ENCODE results near the gene CHCHD3.

DNA sequence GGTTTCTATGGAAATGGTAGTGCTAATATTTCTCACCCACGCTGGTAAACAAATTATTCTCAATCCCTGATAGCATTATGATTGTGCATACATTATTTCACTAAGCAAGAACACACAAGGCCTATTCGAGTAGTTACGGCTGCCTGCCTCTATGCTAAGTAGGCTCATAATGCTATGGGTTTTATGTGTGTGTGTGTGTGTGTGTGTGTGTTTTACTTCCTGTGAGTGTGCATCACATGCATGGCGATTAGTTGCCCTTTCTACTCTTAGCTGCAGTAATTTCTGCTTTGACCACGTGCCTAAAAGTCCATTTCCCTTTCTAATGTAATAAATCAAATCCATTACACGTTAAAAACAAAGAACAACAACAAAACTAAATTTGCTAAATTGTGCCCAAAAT, 117.0 kb downstream of the CHCHD3 start:
- TF ChIP-seq POLR2AphosphoS5 (IDR thresholded peaks at IDR 0.05) (no peak), EP300 (IDR thresholded peaks at IDR 0.05) (no peak), POLR2A (IDR thresholded peaks at IDR 0.05) (no peak)
